ENCODE results near the gene CEP162.
"Not testable (repeated sequence)": the region's sequence is repeated elsewhere in the genome, so short reads cannot be mapped to it uniquely, and the experiment has no call there.

The CEP162 gene

GRCh38 chr6:84089552-84089951 is 137.9 kb downstream of the CEP162 start:
- no peak for DNase-seq (ENCODE audit: low read depth in 1 of 2, low spot score in 1 of 2)

GRCh38 chr6:84089081-84089480 is 138.4 kb downstream of the CEP162 start:
- no peak for DNase-seq (ENCODE audit: low read depth in 1 of 2, low spot score in 1 of 2)

GRCh38 chr6:84086545-84087429 is 140.7 kb downstream of the CEP162 start:
- DNase-seq (ENCODE audit: low read depth in 1 of 2, low spot score in 1 of 2): no peak

GRCh38 chr6:84086056-84086455 is 141.4 kb downstream of the CEP162 start:
- DNase-seq (ENCODE audit: low read depth in 1 of 2, low spot score in 1 of 2): no peak

- DNase-seq (ENCODE audit: low read depth in 1 of 2, low spot score in 1 of 2): not testable (repeated sequence)
Observed at GRCh38 chr6:84084705-84085104, 142.7 kb downstream of the CEP162 start.

- DNase-seq (ENCODE audit: low read depth in 1 of 2, low spot score in 1 of 2): no peak
Observed at GRCh38 chr6:84082689-84083265, 144.7 kb downstream of the CEP162 start.

GRCh38 chr6:84081222-84081621 is 146.2 kb downstream of the CEP162 start:
- no peak for DNase-seq (ENCODE audit: low read depth in 1 of 2, low spot score in 1 of 2)

- no peak for DNase-seq (ENCODE audit: low read depth in 1 of 2, low spot score in 1 of 2)
Observed at GRCh38 chr6:84078335-84078734, 149.1 kb downstream of the CEP162 start.

- DNase-seq (ENCODE audit: low read depth in 1 of 2, low spot score in 1 of 2): no peak
Observed at GRCh38 chr6:84077645-84078044, 149.8 kb downstream of the CEP162 start.

GRCh38 chr6:84074988-84075781 is 152.3 kb downstream of the CEP162 start:
- DNase-seq (ENCODE audit: low read depth in 1 of 2, low spot score in 1 of 2): no peak
